Skin of body (tissue), 2 donors: ENCODE measurements around the gene VAV1. TPM values are rescaled to one million over a fixed set of nuclear protein-coding genes. Genes with fewer than 3 reads are reported as not detected.
"Not testable (repeated sequence)": the region's sequence is repeated elsewhere in the genome, so short reads cannot be mapped to it uniquely, and the experiment has no call there.

Source experiments
- DNase-seq: peaks from one replicate; lab custom pipeline; 2025; lab: John Stamatoyannopoulos, UW
- total RNA-seq: library from RNA; depleted of rRNA; stranded (reverse); fragments of >200 nt; gene quantifications from one replicate; pipeline ENCODE4 v1.2.3, GENCODE V29; 2014

VAV1 gene
- total RNA-seq, 1 donor from 2014 or later, result 4.7 TPM

DNA sequence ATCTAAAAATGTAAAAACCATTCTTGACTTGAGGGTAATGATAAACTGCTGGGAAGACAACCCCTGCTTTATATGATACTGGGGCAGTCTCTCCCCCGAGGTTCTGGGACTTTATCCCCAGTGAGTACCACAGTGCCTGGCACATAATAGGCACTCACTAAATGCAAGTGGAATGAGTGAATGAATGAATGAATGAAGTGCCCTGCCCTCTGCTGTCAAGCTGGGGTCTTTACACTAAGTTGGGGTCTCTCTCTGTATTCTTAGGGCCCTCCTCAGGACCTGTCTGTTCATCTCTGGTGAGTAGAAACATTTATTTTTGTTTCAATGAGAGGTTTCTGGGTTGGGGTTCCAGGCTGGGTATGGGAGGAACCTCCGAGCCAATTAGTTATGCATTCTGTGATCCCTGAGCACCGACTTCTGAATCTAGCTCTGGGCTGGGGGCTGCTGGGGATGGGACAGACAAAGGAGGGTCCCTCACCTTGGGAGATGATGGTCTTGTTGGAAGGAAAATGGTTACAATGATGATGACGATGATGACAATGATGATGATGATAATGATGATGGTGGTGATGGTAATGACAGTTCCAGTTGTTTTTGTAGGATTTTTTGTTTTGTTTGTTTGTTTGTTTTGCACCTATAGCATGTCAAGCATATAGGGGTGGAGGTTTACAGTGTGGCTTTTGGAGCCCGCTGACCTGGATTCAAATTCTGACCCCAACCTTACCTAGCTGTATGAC is 70.5 kb downstream of the VAV1 start:
- DNase-seq, result no peak

- DNase-seq, result no peak
Measured at GRCh38 chr19:6847828-6848200, 75.3 kb downstream of the VAV1 start.

DNA sequence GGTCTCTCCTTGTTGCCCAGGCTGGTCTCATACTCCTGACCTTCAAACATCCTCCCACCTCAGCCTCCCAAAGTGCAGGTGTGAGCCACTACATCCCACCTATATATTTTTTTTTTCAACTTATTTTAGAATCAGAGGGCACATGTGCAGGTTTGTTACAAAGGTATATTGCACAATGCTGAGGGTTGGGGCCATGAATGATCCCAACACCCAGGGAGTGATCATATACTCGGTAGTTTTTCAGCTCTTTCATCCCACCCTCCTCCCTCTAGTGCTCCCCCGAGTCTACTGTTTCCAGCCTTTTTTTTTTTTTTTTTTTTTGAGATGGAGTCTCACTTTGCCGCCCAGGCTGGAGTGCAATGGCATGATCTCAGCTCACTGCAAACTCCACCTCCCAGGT is 76.5 kb downstream of the VAV1 start:
- no peak for DNase-seq

DNA sequence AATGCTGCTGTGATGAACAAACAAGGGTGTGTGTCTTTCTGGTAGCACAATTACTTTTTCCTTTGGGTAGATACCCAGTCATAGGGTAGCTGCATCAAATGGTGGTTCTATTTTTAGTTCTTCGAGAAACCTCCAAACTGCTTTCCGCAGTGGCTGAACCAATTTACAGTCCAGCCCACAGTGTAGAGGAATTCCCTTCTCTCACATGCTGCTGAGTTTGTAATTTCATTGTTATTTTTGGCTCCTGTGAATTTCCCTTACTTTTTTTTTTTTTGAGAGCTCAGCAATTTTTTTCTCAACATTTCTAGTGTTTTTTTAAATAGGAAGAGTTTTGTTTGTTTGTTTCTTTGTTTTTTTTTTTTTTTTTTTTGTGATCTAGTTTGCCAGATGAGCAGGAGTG is 77.4 kb downstream of the VAV1 start:
- DNase-seq, result no peak

DNA sequence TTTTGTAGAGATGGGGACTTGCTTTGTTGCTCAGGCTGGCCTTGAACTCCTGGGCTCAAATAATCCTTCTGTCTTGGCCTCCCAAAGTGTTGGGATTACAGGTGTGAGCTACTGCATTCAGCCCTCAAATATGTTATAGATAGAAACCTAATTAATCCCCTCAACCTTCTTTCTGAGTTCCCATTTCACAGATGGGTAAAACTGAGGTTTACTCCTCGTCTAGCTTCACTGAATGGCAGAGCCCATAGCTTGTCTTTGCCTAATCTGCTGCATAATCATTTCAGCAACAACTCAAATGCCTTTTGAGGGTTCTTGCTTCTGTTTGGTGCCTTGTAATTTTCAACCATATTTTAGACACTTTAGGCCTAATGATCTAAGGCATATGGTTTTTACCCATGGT is 78.9 kb downstream of the VAV1 start:
- no peak for DNase-seq

DNA sequence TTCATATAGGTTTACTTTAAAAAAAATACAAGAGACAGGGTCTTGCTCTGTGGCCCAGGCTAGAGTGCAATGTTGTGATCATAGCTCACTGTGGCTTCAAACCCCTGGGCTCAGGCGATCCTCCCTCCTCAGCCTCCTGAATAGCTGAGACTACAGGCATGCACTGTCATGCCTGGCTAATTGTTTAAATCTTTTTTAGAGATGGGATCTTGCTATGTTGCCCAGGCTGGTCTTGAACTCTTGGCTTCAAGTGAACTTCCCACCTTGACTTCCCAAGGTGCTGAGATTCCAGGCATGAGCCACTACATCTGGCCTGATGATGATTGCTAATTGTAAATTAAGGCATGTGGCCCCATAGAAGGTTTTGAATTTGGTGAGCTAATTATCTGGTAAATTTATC is 79.5 kb downstream of the VAV1 start:
- no peak for DNase-seq

DNA sequence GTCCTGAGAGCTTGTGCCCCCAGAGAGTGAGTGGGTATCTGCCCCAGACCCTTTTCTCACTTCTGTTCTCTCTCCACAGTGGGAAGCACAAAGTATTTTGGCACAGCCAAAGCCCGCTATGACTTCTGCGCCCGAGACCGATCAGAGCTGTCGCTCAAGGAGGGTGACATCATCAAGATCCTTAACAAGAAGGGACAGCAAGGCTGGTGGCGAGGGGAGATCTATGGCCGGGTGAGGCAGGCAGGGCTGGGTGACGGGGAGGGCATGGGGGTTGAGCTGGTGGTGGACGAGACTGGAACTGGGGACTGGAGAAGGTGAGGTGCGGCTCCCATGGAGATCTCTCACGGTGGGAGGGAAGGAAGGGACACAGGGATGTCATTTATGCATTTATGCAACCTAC is 81.4 kb downstream of the VAV1 start:
- no peak for DNase-seq

DNA sequence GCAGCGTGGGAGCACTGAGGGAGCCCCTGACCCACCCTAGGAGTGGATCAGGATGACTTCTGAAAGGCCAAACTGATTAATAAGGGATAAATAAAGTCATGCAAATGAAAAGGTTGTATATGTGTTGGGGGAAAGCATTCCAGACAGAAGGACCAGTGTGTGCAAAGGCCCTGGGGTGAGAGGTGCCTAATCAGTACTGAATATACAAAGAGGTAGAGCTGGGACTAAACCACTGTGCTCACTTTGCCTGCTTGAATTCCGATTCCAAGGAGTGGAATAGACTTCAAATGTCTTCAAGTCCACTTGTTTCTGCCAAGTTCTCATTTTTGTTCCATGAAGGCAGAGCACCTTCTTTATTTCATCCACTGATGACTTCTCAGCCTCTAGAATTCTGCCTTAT is 82.2 kb downstream of the VAV1 start:
- DNase-seq, result no peak

DNA sequence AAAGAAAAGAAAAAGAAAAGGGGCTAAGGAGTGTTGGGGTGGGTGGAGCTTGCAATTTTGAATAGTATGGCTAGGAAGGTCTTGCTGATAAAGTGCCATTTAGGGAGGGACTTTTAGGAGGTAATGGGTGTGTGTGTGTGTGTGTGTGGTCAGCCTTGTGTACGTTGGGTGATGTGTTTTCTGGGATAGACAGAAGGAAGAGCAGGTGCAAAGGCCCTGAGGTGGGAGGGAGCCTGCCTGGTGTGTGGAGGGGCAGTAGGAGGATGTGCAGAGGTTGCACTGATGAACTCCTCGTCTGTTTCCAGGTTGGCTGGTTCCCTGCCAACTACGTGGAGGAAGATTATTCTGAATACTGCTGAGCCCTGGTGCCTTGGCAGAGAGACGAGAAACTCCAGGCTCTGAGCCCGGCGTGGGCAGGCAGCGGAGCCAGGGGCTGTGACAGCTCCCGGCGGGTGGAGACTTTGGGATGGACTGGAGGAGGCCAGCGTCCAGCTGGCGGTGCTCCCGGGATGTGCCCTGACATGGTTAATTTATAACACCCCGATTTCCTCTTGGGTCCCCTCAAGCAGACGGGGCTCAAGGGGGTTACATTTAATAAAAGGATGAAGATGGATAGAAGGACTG is 84.4 kb downstream of the VAV1 start:
- DNase-seq, result no peak

DNA sequence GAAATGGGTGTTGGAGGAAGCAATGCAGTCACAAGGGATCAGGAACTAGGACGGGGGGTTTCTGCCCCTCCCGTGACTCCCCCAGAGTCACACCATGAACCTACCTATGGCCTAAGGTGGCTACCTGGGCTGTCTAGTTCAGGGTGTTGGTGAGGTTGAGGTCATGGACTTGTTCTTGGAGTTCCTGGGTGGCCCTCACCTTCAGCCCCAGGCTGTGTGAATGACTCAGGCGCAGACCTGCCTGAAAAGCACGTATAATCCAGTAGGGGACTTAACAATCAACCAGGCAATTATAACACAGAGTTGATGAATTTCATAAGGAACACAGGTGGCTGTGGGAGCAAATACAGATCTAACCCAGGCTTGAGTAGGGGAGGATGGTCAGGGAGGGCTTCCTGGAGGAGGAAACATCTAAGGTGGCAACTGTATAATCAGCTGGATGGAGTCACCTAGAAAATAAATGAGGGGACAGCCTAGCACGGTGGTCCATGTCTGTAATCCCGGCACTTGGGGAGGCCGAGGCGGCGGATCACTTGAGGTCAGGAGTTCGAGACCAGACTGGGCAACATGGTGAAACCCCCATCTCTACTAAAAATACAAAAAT is 89.3 kb downstream of the VAV1 start:
- no peak for DNase-seq

DNA sequence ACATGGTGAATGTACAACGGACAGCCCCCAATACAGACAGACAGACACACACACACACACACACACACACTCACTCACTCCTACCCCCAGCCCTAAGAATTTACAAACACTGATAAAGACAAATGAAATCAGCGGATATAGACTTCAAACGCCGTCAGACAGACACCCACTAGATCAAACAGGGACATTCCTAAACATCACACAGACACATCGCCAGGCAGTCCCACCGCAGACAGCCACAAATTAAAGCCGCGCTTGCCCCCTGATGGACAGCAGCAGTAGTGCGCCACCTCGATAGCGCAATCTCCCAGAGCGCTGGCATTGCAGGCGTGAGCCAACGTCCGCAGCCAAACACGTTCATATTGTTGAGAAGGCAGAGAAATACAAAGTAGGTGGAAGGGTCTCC is 90.2 kb downstream of the VAV1 start:
- peak; percentile 51 for DNase-seq

- DNase-seq, result no peak
Measured at GRCh38 chr19:6864325-6864940, 91.9 kb downstream of the VAV1 start.

GRCh38 chr19:6865849-6866248 is 93.3 kb downstream of the VAV1 start:
- DNase-seq, result no peak

DNA sequence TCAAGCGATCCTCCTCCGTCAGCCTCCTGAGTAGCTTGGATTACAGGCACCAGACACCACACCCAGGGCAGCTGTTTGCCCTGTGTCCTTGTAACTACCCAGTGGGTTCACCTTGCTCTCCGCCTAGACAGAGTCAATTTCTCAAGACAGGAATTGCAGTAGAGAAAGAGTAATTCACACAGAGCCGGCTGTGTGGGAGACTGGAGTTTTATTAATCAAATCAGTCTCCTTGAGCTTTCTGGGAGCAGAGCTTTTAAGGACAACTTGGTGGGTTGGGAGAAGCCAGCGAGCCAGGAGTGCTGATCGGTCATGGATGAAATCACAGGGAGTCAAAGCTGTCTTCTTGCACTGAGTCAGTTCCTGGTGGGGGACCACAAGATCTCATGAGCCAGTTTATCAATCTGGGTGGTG is 94.2 kb downstream of the VAV1 start:
- no peak for DNase-seq

DNA sequence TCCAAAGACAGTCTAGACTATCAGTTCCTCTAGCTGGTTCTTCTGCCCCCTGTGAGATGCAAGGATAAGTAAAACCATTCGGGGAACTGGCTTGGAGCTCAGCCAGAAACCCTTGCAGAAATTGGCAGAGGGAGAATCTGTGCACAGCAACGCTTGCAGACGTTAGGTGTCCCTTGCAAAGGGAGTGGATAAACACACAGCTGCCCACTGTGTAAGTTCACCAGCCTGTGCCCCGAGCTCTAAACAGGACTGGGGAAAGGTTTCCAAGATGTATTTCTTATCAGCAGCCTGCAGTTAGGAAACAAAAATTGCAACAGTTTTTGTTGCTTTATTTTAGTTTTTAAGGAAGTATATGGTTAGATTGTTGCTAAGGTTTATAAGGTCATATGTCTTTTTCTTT is 95.8 kb downstream of the VAV1 start:
- DNase-seq, result no peak

- DNase-seq, result not testable (repeated sequence)
Measured at GRCh38 chr19:6869151-6869882, 96.8 kb downstream of the VAV1 start.

- no peak for DNase-seq
Measured at GRCh38 chr19:6873708-6874431, 101.4 kb downstream of the VAV1 start.

DNA sequence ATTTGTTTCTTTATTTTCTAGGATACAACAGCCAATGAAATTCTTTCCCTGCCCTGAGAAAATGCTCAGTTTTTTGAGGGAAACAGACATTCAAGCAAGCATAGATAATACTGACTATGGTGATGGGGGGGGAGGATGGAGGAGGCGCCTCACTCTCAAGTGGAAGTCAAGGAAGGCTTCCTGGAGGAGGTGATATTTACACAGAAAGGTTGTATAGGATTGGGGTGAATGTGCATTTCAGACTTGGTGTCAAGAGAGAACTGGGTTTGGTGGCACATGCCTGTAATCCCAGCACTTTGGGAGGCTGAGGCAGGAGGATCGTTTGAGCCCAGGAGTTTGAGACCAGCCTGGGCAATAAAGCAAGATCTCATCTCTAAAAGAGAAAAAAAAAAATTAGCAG is 102.7 kb downstream of the VAV1 start:
- no peak for DNase-seq

- no peak for DNase-seq
Measured at GRCh38 chr19:6876748-6877147, 104.2 kb downstream of the VAV1 start.

DNA sequence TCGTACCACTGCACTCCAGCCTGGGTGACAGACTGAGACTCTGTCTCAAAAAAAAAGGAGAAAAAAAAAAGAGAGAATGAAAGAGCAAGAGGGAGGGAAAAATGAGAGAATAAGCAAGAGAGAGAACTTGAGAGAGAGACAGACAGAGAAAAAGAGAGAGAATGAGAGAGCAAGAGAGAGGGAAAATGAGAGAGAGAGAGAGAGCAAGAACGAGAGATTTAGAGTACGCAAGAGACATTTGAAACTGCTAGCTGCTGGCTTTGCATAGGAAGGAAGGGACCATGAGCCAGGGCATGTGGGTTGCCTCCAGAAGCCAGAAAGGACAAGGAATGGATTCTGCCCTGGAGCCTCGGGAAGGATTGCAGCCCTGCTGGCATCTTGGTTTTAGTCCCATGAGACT is 105.3 kb downstream of the VAV1 start:
- DNase-seq, result no peak

- no peak for DNase-seq
Measured at GRCh38 chr19:6886277-6886897, 113.9 kb downstream of the VAV1 start.
